NB4 (cell line): ENCODE measurements around the gene EFCC1.

Experiments
- TF ChIP-seq, protein P1 (sequence below): IDR thresholded peaks from one replicate; pipeline ENCODE4 v1.5.1; 2012; ENCODE audit warnings: low read depth, low read length
- TF ChIP-seq, protein P2 (sequence below): IDR thresholded peaks from 2 replicates; pipeline ENCODE4 v1.6.1; 2011; ENCODE audit warnings: low read depth, low read length

DNA sequence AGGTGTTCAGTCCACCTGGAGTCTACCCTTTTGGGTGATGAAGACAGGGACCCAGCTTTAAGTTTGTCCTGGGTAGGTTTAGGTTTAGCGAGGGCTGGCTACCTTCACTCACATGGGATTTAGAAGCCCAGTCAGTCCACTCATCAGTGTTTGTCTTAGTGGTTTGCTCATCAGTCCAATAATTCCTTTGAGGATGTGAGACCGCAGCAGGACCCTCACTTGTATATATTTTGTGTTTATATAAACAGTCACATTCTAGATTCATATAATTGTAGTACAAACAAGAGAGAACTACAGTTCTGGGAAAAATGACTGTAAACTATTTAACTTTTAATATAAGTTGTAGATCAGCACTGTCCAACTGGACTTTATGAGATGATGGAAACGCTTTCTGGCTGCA, 18.2 kb downstream of the EFCC1 start:
- TF ChIP-seq, protein P1, sequence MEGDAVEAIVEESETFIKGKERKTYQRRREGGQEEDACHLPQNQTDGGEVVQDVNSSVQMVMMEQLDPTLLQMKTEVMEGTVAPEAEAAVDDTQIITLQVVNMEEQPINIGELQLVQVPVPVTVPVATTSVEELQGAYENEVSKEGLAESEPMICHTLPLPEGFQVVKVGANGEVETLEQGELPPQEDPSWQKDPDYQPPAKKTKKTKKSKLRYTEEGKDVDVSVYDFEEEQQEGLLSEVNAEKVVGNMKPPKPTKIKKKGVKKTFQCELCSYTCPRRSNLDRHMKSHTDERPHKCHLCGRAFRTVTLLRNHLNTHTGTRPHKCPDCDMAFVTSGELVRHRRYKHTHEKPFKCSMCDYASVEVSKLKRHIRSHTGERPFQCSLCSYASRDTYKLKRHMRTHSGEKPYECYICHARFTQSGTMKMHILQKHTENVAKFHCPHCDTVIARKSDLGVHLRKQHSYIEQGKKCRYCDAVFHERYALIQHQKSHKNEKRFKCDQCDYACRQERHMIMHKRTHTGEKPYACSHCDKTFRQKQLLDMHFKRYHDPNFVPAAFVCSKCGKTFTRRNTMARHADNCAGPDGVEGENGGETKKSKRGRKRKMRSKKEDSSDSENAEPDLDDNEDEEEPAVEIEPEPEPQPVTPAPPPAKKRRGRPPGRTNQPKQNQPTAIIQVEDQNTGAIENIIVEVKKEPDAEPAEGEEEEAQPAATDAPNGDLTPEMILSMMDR: no peak
- TF ChIP-seq, protein P2, sequence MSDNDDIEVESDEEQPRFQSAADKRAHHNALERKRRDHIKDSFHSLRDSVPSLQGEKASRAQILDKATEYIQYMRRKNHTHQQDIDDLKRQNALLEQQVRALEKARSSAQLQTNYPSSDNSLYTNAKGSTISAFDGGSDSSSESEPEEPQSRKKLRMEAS: no peak
